GM12892 (cell line): ENCODE results near the gene EXOC4.

Experiments
- DNase-seq: peaks from one replicate; pipeline ENCODE4 v3.0.0; 2011; ENCODE audit not compliant: insufficient read length
- FAIRE-seq: peaks from 2 replicates; lab custom pipeline; 2011; peaks lifted over from hg19 to GRCh38; lab: Jason Lieb, UNC
- POLR2A ChIP-seq: IDR thresholded peaks from 2 replicates; pipeline ENCODE4 v1.6.1; 2011; ENCODE audit warnings: low read depth, low read length, control low read depth
- POLR2AphosphoS5 ChIP-seq: IDR thresholded peaks from 2 replicates; pipeline ENCODE4 v1.6.1; 2011; ENCODE audit warnings: low read depth, low read length, control low read depth
- TAF1 ChIP-seq: IDR thresholded peaks from 2 replicates; pipeline ENCODE4 v1.6.1; 2011; ENCODE audit warnings: low read depth, mild to moderate bottlenecking, control low read depth, low read length, borderline replicate concordance

EXOC4 gene

GRCh38 chr7:133576612-133577168, 323.8 kb downstream of the EXOC4 start:
- DNase-seq: no peak
- TF ChIP-seq POLR2A (no peak), TAF1 (no peak), POLR2AphosphoS5 (no peak)
- no peak for FAIRE-seq

DNA sequence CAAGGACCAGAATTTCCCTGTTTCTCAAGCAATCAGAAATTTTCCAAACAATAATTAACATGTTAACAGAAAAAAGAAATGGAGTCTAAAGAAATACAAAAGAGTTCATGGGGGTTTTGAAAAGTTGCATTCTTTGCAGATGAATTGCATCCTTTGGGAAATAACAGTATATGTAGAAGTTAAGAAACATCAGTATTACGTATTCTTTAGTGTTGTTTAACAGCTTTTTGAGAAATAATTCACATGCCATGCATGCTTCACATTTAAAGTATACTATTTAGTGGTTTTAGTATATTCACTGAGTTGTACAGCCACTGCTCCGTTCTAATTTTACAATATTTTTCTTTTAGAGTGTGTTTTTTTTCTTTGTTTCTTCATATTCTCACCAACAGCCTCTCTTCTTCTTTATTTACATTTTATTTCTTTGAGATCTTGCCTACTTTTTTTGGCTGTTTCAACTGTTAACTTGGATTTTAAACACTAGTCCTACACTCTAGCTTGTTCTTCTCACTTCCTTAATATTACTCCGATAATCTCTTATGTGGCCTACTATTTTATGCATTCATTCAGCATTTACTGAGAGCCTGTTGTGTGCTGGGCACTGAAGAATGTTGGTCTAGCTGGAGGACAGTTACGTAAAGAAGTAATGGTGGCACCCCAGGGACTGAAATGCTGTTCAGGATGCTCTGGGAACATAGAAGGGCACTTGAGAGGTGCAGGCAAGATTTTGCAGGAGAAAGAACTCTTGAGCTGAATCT, 330.1 kb downstream of the EXOC4 start:
- DNase-seq (no peak), FAIRE-seq (no peak)
- TF ChIP-seq POLR2A: no peak
- TF ChIP-seq POLR2AphosphoS5: no peak
- TF ChIP-seq TAF1: no peak

DNA sequence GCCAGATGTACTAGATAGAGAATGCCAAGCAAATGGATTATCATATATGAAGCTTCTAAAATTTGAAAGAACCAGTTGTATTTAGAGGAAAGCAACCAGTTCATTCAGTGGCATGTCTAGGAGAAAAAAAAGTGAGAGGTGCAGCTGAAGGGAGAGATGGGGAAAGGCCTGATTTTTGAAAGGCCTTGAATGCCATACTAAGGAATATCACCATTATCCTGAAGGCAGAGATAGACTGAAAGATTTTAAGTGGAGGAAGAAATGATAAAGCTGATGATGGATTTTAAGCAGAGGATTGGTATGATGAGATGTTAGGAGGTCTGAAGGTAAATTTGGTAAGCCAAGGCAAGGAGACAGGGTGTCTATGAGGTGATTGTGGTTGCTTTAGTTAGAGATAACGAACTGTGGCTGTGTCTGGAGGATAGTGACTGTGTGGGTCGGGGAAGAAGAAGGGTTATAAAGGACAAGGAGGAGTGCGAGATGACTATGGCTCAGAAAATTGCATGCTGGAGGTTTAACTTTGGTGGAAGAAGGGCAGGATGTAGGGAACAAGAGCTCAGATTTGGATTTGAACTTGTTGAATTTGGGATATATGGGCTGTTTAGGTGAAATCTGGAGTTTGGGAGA, 330.8 kb downstream of the EXOC4 start:
- FAIRE-seq: no peak
- no peak for DNase-seq
- TF ChIP-seq TAF1 (no peak), POLR2AphosphoS5 (no peak), POLR2A (no peak)

GRCh38 chr7:133584956-133585668, 332.2 kb downstream of the EXOC4 start:
- DNase-seq (no peak), FAIRE-seq (no peak)
- no peak for TF ChIP-seq TAF1
- no peak for TF ChIP-seq POLR2AphosphoS5
- TF ChIP-seq POLR2A: no peak

- FAIRE-seq: no peak
These were observed 333.4 kb downstream of the EXOC4 start for GRCh38 chr7:133586253-133586652.

GRCh38 chr7:133587903-133588302, 335.0 kb downstream of the EXOC4 start:
- no peak for DNase-seq

More at GRCh38 chr7:133586253-133586652, 333.4 kb downstream of the EXOC4 start:
- no peak for TF ChIP-seq POLR2AphosphoS5
- TF ChIP-seq TAF1: no peak
- no peak for TF ChIP-seq POLR2A
- DNase-seq: no peak

DNA sequence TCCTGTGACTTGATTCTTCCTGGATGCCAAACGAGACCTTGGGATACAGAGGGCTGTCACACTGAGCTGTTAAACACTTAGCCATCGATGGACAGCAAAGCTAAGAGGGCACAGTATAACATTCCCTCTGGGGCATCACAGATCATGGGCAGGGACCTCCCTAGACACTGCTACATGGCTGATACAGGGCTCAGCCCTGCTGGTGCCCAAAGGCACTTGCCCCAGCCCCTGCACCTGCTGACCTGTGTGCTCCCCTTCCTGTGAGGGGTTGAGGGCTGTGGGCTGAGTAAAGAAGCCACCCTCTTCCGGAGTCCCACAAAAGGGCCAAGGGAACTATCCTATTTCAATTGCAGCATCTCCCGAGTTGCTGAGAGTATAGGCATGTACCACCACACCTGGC, 337.9 kb downstream of the EXOC4 start:
- DNase-seq (no peak), FAIRE-seq (no peak)
- TF ChIP-seq POLR2A: no peak
- TF ChIP-seq POLR2AphosphoS5: no peak

More at GRCh38 chr7:133587903-133588302, 335.0 kb downstream of the EXOC4 start:
- no peak for FAIRE-seq
- TF ChIP-seq POLR2AphosphoS5: no peak
- TF ChIP-seq POLR2A: no peak
- no peak for TF ChIP-seq TAF1

DNA sequence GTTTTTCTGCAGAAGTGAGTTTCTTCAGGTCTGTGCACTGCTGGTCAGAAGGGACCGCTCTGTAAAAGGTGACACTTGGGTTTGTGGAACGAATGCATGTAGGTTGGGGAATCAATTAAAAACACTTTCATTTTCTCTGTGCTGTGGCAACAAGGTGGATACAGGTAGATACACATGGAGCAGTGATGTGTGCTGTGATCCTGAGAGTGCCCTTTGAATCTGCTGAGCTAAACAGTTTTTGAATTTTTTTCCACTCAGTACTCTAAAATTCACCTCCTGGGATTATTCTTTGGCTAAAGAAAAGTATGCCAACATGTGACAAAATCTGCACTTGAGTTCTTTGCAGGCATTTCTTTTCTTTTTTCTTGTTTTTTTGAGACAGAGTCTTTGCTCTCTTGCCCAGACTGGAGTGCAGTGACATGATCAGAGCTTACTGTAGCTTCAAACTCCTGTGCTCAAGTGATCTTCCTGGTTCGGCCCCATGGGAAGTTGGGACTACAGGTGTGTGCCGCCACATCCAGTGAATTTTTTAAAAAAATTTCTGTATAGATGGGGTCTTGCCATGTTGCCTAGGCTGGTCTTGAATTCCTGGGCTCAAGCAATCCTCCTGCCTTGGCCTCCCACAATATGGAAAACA, 338.9 kb downstream of the EXOC4 start:
- TF ChIP-seq POLR2A: no peak
- DNase-seq (no peak), FAIRE-seq (no peak)

- no peak for DNase-seq
- FAIRE-seq: no peak
- no peak for TF ChIP-seq POLR2A
- TF ChIP-seq POLR2AphosphoS5: no peak
- TF ChIP-seq TAF1: no peak
These were observed 340.7 kb downstream of the EXOC4 start for GRCh38 chr7:133593561-133593960.

DNA sequence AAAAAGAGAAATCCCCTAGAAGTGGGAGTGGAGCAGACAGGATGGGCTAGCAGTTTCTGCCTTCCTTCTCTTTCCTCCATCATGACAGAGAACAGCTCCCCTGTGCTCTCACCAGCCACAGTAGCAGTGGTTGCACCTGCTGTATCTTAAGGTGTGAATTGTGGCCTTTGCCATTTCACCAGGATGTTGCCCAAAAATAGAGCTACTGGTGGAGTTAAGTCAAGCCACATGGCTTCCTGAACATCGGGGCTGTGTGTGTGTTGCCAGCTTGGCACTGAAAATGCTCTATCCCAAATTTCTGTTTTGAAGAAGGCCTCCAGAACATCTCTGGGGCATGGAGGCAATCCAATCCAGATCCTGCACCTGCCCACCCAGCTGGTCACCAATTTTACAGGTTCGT, 348.7 kb downstream of the EXOC4 start:
- FAIRE-seq: no peak
- no peak for DNase-seq
- no peak for TF ChIP-seq POLR2A
- no peak for TF ChIP-seq POLR2AphosphoS5
- TF ChIP-seq TAF1: no peak

DNA sequence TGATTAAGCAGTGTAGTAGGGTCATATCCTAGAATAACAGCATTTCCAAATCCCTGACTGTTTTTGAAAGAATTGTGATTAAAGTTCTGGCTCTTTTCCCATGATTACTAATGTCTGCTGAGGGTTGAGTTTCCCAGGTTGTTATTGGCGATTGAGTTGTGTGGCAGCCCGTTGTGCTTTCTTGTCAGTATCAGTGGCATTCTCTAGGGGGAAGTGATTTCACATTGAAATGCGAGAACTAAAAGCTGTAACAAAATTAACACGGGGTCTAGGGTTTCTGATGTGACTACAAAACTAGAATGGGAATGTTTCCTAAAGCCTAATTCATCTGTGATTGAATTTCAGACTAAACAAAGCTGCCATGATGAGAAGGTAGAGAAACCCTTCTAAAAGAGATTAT, 349.4 kb downstream of the EXOC4 start:
- no peak for FAIRE-seq
- DNase-seq: no peak
- TF ChIP-seq POLR2A (no peak), POLR2AphosphoS5 (no peak), TAF1 (no peak)

GRCh38 chr7:133606991-133607390, 354.1 kb downstream of the EXOC4 start:
- no peak for FAIRE-seq
- TF ChIP-seq POLR2AphosphoS5 (no peak), POLR2A (no peak), TAF1 (no peak)
- no peak for DNase-seq
